ENCODE results near the gene ARHGEF17. TPM values are rescaled to one million over a fixed set of nuclear protein-coding genes. Genes with fewer than 3 reads are reported as not detected.

Gene ARHGEF17
- polyA plus RNA-seq, 1 donor (not counting 4 experiments of a cell fraction or from before 2014, with no cell fraction given) = 5.1 TPM

DNA sequence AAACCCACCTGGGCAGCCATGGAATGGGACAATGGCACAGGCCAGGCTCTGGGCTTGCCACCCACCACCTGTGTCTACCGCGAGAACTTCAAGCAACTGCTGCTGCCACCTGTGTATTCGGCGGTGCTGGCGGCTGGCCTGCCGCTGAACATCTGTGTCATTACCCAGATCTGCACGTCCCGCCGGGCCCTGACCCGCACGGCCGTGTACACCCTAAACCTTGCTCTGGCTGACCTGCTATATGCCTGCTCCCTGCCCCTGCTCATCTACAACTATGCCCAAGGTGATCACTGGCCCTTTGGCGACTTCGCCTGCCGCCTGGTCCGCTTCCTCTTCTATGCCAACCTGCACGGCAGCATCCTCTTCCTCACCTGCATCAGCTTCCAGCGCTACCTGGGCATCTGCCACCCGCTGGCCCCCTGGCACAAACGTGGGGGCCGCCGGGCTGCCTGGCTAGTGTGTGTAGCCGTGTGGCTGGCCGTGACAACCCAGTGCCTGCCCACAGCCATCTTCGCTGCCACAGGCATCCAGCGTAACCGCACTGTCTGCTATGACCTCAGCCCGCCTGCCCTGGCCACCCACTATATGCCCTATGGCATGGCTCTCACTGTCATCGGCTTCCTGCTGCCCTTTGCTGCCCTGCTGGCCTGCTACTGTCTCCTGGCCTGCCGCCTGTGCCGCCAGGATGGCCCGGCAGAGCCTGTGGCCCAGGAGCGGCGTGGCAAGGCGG is 11.4 kb upstream of the ARHGEF17 start:
- no peaks in the 10 kb centered on the region for H3K79me2 ChIP-seq (ENCODE audit: control insufficient read depth, insufficient read depth, low read length)
- no peak overlapping the region for H3K9ac ChIP-seq (ENCODE audit: control insufficient read depth, extremely low read depth, insufficient read depth, low read length)
- no peak for FAIRE-seq
- no peak overlapping the region for H3K4me2 ChIP-seq (ENCODE audit: control insufficient read depth, extremely low read depth, insufficient read depth, low read depth, low read length)
- H3K9me3 ChIP-seq (ENCODE audit: control insufficient read depth, low read depth, low read length) = no peaks in the 10 kb centered on the region
- dilution Hi-C loops (cut with MboI; ENCODE audit: extremely low pct_ligation_motif_present, low sequenced_read_pairs) = no loop called here
- H3K4me1 ChIP-seq (ENCODE audit: control insufficient read depth, extremely low read depth, insufficient read depth, low read length) = no peaks in the 10 kb centered on the region
- no peak for TF ChIP-seq EZH2 (IDR thresholded peaks at IDR 0.05; ENCODE audit: low read length)
- TF ChIP-seq, protein P1, sequence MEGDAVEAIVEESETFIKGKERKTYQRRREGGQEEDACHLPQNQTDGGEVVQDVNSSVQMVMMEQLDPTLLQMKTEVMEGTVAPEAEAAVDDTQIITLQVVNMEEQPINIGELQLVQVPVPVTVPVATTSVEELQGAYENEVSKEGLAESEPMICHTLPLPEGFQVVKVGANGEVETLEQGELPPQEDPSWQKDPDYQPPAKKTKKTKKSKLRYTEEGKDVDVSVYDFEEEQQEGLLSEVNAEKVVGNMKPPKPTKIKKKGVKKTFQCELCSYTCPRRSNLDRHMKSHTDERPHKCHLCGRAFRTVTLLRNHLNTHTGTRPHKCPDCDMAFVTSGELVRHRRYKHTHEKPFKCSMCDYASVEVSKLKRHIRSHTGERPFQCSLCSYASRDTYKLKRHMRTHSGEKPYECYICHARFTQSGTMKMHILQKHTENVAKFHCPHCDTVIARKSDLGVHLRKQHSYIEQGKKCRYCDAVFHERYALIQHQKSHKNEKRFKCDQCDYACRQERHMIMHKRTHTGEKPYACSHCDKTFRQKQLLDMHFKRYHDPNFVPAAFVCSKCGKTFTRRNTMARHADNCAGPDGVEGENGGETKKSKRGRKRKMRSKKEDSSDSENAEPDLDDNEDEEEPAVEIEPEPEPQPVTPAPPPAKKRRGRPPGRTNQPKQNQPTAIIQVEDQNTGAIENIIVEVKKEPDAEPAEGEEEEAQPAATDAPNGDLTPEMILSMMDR (optimal IDR thresholded peaks at IDR 0.05 in 1 of 3, IDR thresholded peaks at IDR 0.05 in 1 of 3, conservative IDR thresholded peaks at IDR 0.05 in 1 of 3; ENCODE audit: extremely low read depth in 1 of 3, insufficient read depth in 2 of 3, low read length in 3 of 3) = no peak
- DNase-seq (ENCODE audit: low read depth, low spot score) = no peak
- peaks cover 10% of the 10 kb centered on the region for H3K27me3 ChIP-seq (ENCODE audit: control insufficient read depth, extremely low read depth, insufficient read depth, low read length)
- H3K4me3 ChIP-seq (ENCODE audit: control insufficient read depth in 2 of 3, extremely low read depth in 1 of 3, insufficient read depth in 2 of 3, low read depth in 1 of 3, low read length in 3 of 3) = no peak overlapping the region
- H3K9me1 ChIP-seq (ENCODE audit: control insufficient read depth, extremely low read depth, insufficient read depth, low read length) = no peaks in the 10 kb centered on the region
- H2AFZ ChIP-seq (ENCODE audit: control insufficient read depth, low read length) = no peak overlapping the region
- no peaks in the 10 kb centered on the region for H4K20me1 ChIP-seq (ENCODE audit: control insufficient read depth, extremely low read depth, insufficient read depth, low read length)
- H3K36me3 ChIP-seq (ENCODE audit: control insufficient read depth in 2 of 2, extremely low read depth in 1 of 2, insufficient read depth in 2 of 2, low read length in 2 of 2) = no peaks in the 10 kb centered on the region
- no peak overlapping the region for H3K27ac ChIP-seq (ENCODE audit: control insufficient read depth, insufficient read depth, low read length)

DNA sequence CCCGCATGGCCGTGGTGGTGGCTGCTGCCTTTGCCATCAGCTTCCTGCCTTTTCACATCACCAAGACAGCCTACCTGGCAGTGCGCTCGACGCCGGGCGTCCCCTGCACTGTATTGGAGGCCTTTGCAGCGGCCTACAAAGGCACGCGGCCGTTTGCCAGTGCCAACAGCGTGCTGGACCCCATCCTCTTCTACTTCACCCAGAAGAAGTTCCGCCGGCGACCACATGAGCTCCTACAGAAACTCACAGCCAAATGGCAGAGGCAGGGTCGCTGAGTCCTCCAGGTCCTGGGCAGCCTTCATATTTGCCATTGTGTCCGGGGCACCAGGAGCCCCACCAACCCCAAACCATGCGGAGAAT is 10.9 kb upstream of the ARHGEF17 start:
- no peaks in the 10 kb centered on the region for H3K36me3 ChIP-seq (ENCODE audit: control insufficient read depth in 2 of 2, extremely low read depth in 1 of 2, insufficient read depth in 2 of 2, low read length in 2 of 2)
- no peak overlapping the region for H3K4me3 ChIP-seq (ENCODE audit: control insufficient read depth in 2 of 3, extremely low read depth in 1 of 3, insufficient read depth in 2 of 3, low read depth in 1 of 3, low read length in 3 of 3)
- TF ChIP-seq EZH2 (IDR thresholded peaks at IDR 0.05; ENCODE audit: low read length) = no peak
- TF ChIP-seq, protein P1 (optimal IDR thresholded peaks at IDR 0.05 in 1 of 3, IDR thresholded peaks at IDR 0.05 in 1 of 3, conservative IDR thresholded peaks at IDR 0.05 in 1 of 3; ENCODE audit: extremely low read depth in 1 of 3, insufficient read depth in 2 of 3, low read length in 3 of 3) = no peak
- H3K79me2 ChIP-seq (ENCODE audit: control insufficient read depth, insufficient read depth, low read length) = no peaks in the 10 kb centered on the region
- no peak overlapping the region for H2AFZ ChIP-seq (ENCODE audit: control insufficient read depth, low read length)
- no peaks in the 10 kb centered on the region for H3K9me3 ChIP-seq (ENCODE audit: control insufficient read depth, low read depth, low read length)
- no peaks in the 10 kb centered on the region for H4K20me1 ChIP-seq (ENCODE audit: control insufficient read depth, extremely low read depth, insufficient read depth, low read length)
- no peak for FAIRE-seq
- H3K9me1 ChIP-seq (ENCODE audit: control insufficient read depth, extremely low read depth, insufficient read depth, low read length) = no peaks in the 10 kb centered on the region
- no peak overlapping the region for H3K27ac ChIP-seq (ENCODE audit: control insufficient read depth, insufficient read depth, low read length)
- no peak overlapping the region for H3K4me2 ChIP-seq (ENCODE audit: control insufficient read depth, extremely low read depth, insufficient read depth, low read depth, low read length)
- no peak for DNase-seq (ENCODE audit: low read depth, low spot score)
- H3K27me3 ChIP-seq (ENCODE audit: control insufficient read depth, extremely low read depth, insufficient read depth, low read length) = peaks cover 10% of the 10 kb centered on the region
- no peak overlapping the region for H3K9ac ChIP-seq (ENCODE audit: control insufficient read depth, extremely low read depth, insufficient read depth, low read length)
- H3K4me1 ChIP-seq (ENCODE audit: control insufficient read depth, extremely low read depth, insufficient read depth, low read length) = no peaks in the 10 kb centered on the region
- dilution Hi-C loops (cut with MboI; ENCODE audit: extremely low pct_ligation_motif_present, low sequenced_read_pairs) = no loop called here

Measured in keratinocyte (primary cell).